Activated T-cell treated with anti-CD3 and anti-CD28 coated beads, Interleukin-2, amount 50 U/mL, for 24 hours (primary cell): ENCODE results near the gene ABCF3.

Experiments used
- DNase-seq: peaks from one replicate; pipeline ENCODE4 v3.0.0-alpha.2; 2020
- H3K27ac Mint-ChIP-seq: 2 replicates; pipeline ENCODE4 v1.8.0; 2020; ENCODE audit warnings: mild to moderate bottlenecking, mixed read lengths
- H3K27me3 Mint-ChIP-seq: 2 replicates; pipeline ENCODE4 v1.8.0; 2020; ENCODE audit warnings: mixed read lengths
- H3K36me3 Mint-ChIP-seq: 2 replicates; pipeline ENCODE4 v1.8.0; 2020; ENCODE audit warnings: low read depth, mixed read lengths
- H3K4me1 Mint-ChIP-seq: 2 replicates; pipeline ENCODE4 v1.8.0; 2020; ENCODE audit warnings: low read depth, mixed read lengths
- H3K4me3 Mint-ChIP-seq: 2 replicates; pipeline ENCODE4 v1.8.0; 2020; ENCODE audit warnings: mild to moderate bottlenecking, moderate library complexity, mixed read lengths
- H3K9me3 Mint-ChIP-seq: 2 replicates; pipeline ENCODE4 v1.8.0; 2020; ENCODE audit warnings: mixed read lengths

ABCF3 gene

DNA sequence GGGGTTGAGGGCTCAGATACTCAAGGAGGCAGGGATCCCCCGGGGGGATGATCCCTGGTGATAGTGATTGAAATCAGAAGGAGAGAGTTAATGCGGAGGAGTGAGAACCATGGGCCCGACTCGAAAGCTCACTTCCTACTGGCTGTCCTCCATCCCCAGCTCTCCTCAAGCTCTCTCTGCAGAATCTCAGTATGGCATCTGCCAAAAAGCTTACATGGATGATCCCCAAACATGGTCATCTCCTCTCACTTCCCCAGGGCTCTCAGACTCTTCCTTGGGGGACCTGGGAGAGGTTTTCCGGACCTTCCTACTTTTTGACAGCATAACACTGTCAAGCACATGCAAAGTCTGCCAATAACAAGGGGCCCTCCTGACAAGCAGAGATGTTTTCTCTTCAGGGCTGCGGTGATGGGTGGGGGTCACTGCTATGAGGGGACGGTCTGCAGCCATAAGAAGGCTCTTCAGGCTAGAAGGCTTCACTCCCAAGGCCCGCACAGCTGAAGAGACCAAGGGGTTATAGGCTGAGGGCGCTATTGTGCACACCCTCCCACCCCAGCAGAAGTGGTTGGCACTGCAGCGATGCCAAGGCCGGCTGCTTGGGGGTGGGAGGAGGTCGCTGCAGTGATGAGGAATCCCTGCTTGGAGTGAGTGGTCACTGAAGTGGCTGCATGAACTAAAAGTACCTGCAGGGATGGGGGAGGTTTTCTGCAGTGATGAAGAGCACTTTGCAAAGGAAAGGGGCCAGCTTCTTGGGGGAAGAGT, 42.6 kb downstream of the ABCF3 start:
- Mint-ChIP-seq H3K36me3 (no peaks in the 10 kb centered on the region), H3K4me3 (peak overlapping the region; percentile 38), H3K9me3 (no peaks in the 10 kb centered on the region), H3K27me3 (peaks cover 67% of the 10 kb centered on the region), H3K27ac (no peak overlapping the region), H3K4me1 (peaks cover 7% of the 10 kb centered on the region)
- no peak for DNase-seq

- Mint-ChIP-seq H3K27me3 (peaks cover 71% of the 10 kb centered on the region), H3K9me3 (no peaks in the 10 kb centered on the region), H3K4me1 (peaks cover 7% of the 10 kb centered on the region), H3K36me3 (no peaks in the 10 kb centered on the region), H3K27ac (no peak within 1 kb of the TSS), H3K4me3 (peak within 1 kb of the TSS; percentile 61)
- peak; percentile 83 for DNase-seq
These were observed 43.5 kb downstream of the ABCF3 start, which contains the start of gene VWA5B2 for GRCh38 chr3:184229394-184230080. TSS of gene VWA5B2 (plus strand) at chr3:184229585. CDS start at chr3:184230529, 944 bp downstream.

- no peak for DNase-seq
- peaks cover 69% of the 10 kb centered on the region for H3K27me3 Mint-ChIP-seq
- no peaks in the 10 kb centered on the region for H3K36me3 Mint-ChIP-seq
- H3K27ac Mint-ChIP-seq: no peak overlapping the region
- peak overlapping the region; percentile 61 for H3K4me3 Mint-ChIP-seq
- peaks cover 7% of the 10 kb centered on the region for H3K4me1 Mint-ChIP-seq
- no peaks in the 10 kb centered on the region for H3K9me3 Mint-ChIP-seq
These were observed 44.1 kb downstream of the ABCF3 start for GRCh38 chr3:184230081-184230602.

- Mint-ChIP-seq H3K27ac (no peak overlapping the region), H3K4me1 (peaks cover 7% of the 10 kb centered on the region), H3K36me3 (no peaks in the 10 kb centered on the region), H3K4me3 (peak overlapping the region; percentile 67), H3K9me3 (no peaks in the 10 kb centered on the region), H3K27me3 (peaks cover 65% of the 10 kb centered on the region)
- no peak for DNase-seq
These were observed 44.9 kb downstream of the ABCF3 start for GRCh38 chr3:184230603-184231528.

- no peaks in the 10 kb centered on the region for H3K36me3 Mint-ChIP-seq
- no peaks in the 10 kb centered on the region for H3K9me3 Mint-ChIP-seq
- H3K4me1 Mint-ChIP-seq: peaks cover 7% of the 10 kb centered on the region
- H3K27ac Mint-ChIP-seq: no peak overlapping the region
- H3K27me3 Mint-ChIP-seq: peaks cover 59% of the 10 kb centered on the region
- H3K4me3 Mint-ChIP-seq: peak overlapping the region; percentile 67
- no peak for DNase-seq
These were observed 45.7 kb downstream of the ABCF3 start for GRCh38 chr3:184231671-184232070.

DNA sequence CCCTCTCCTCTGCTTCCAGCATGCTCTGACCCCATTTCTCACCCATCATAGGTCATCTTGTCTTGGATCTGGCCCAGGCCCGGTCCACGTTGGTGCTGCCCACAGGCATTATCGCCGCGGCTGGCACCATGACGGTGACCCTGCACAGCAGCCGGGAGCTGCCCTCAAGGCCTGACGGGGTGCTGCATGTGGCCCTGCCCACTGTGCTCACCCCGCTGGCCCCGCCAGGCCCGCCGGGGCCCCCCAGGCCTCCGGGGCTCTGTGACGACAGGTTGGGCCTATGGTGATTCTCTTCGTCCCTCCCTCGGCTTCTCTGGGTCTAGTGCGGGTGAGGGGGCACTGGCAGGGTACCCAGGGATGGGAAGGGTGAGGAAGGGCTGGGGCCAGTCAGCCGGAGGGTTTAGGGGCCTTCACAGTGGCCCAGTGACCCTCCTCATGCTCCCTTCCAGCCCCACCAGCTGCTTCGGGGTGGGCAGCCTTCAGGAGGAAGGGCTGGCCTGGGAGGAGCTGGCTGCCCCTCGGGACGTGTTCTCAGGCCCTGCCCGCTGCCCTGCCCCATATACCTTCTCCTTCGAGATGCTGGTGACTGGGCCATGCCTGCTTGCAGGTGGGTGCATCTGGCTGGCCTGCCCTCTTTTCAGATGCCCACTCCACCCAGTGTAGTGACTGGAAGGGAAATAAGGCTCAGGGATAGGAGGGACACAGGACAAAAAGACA, 47.3 kb downstream of the ABCF3 start:
- no peaks in the 10 kb centered on the region for H3K36me3 Mint-ChIP-seq
- no peak overlapping the region for H3K27ac Mint-ChIP-seq
- no peaks in the 10 kb centered on the region for H3K9me3 Mint-ChIP-seq
- H3K4me1 Mint-ChIP-seq: peaks cover 7% of the 10 kb centered on the region
- H3K4me3 Mint-ChIP-seq: no peak overlapping the region
- no peak for DNase-seq
- H3K27me3 Mint-ChIP-seq: peaks cover 45% of the 10 kb centered on the region

- no peak for DNase-seq
- H3K4me1 Mint-ChIP-seq: peaks cover 5% of the 10 kb centered on the region
- no peak overlapping the region for H3K27ac Mint-ChIP-seq
- H3K36me3 Mint-ChIP-seq: no peaks in the 10 kb centered on the region
- peaks cover 36% of the 10 kb centered on the region for H3K27me3 Mint-ChIP-seq
- no peaks in the 10 kb centered on the region for H3K9me3 Mint-ChIP-seq
- H3K4me3 Mint-ChIP-seq: no peak overlapping the region
These were observed 48.2 kb downstream of the ABCF3 start for GRCh38 chr3:184234224-184234623.

DNA sequence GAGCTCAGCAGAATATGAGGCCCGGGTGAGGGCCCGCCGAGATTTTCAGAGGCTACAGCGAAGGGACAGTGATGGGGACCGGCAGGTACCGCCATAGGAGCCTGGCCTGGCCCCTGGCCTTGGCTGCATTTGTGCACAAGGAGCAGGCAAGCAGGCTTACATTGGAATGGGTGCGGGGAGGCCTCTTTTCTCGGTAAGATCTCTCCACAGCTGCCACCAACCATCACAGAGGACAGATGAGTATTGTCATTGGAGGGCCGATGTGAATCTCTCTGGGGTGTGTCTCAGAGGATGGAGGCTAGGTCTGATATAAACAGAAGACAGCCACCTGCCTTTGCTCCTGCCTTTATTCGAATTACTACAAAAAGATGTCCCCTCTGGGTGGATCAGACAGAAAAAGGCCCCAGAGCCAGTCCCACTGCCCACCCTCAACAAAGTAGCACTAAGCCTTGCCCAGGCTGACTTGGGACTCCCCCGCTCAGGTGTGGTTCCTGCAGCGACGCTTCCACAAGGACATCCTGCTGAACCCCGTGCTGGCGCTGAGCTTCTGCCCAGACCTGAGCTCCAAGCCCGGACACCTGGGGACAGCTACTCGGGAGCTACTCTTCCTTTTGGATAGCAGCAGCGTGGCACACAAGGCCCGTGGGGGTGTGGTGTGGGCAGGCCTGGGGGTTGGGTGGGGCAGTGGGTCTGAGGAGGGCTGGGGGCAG, 48.8 kb downstream of the ABCF3 start:
- no peaks in the 10 kb centered on the region for H3K36me3 Mint-ChIP-seq
- DNase-seq: no peak
- no peak overlapping the region for H3K27ac Mint-ChIP-seq
- peaks cover 34% of the 10 kb centered on the region for H3K27me3 Mint-ChIP-seq
- H3K9me3 Mint-ChIP-seq: no peaks in the 10 kb centered on the region
- peaks cover 5% of the 10 kb centered on the region for H3K4me1 Mint-ChIP-seq
- no peak overlapping the region for H3K4me3 Mint-ChIP-seq

DNA sequence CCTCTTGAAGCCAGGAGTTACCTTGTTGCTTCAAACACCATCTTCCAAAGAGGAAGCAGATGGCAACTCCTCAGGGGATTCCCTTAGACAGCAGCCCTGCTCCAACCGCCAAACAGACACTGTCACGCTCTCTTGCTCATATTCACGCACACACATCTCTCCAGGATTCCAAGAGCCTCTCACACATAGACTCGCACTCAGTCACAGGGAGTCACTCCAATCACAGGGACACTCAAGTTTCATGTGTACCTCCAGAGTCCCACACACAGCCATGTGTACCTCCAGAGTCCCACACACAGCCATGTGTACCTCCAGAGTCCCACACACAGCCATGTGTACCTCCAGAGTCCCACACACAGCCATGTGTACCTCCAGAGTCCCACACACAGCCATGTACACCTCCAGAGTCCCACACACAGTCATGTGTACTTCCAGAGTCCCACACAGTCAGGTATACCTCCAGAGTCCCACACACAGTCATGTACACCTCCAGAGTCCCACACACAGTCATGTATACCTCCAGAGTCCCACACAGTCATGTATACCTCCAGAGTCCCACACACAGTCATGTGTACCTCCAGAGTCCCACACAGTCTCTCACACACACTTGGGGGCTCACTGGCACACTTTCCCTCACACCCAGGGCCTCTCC, 49.5 kb downstream of the ABCF3 start:
- no peak overlapping the region for H3K27ac Mint-ChIP-seq

DNA sequence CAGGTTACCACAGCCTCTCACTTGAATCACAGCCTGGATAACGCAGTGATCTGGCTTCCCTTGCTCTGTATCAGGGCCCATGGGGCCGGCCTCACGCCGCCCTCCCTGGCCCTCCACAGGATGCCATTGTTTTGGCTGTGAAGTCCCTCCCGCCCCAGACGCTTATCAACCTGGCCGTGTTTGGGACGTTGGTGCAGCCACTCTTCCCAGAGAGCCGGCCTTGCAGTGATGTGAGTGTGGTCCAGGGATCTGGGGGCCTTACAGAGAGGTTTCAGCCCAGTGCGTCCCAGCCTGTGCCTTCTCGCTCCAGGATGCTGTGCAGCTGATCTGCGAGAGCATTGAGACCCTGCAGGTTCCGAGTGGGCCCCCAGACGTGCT, 50.0 kb downstream of the ABCF3 start:
- Mint-ChIP-seq H3K27me3 (peaks cover 31% of the 10 kb centered on the region), H3K9me3 (no peaks in the 10 kb centered on the region), H3K4me3 (no peak overlapping the region), H3K4me1 (peaks cover 3% of the 10 kb centered on the region), H3K27ac (no peak overlapping the region), H3K36me3 (no peaks in the 10 kb centered on the region)
- DNase-seq: no peak

More for the DNA sequence above, 49.5 kb downstream of the ABCF3 start:
- no peaks in the 10 kb centered on the region for H3K36me3 Mint-ChIP-seq
- H3K27me3 Mint-ChIP-seq: peaks cover 34% of the 10 kb centered on the region
- H3K4me1 Mint-ChIP-seq: peaks cover 5% of the 10 kb centered on the region
- no peaks in the 10 kb centered on the region for H3K9me3 Mint-ChIP-seq
- H3K4me3 Mint-ChIP-seq: no peak overlapping the region
- DNase-seq: no peak

- H3K27ac Mint-ChIP-seq: no peak overlapping the region
- H3K9me3 Mint-ChIP-seq: no peaks in the 10 kb centered on the region
- no peaks in the 10 kb centered on the region for H3K36me3 Mint-ChIP-seq
- H3K4me1 Mint-ChIP-seq: no peaks in the 10 kb centered on the region
- H3K4me3 Mint-ChIP-seq: no peak overlapping the region
- DNase-seq: no peak
- H3K27me3 Mint-ChIP-seq: peaks cover 25% of the 10 kb centered on the region
These were observed 50.6 kb downstream of the ABCF3 start for GRCh38 chr3:184236636-184237035.

DNA sequence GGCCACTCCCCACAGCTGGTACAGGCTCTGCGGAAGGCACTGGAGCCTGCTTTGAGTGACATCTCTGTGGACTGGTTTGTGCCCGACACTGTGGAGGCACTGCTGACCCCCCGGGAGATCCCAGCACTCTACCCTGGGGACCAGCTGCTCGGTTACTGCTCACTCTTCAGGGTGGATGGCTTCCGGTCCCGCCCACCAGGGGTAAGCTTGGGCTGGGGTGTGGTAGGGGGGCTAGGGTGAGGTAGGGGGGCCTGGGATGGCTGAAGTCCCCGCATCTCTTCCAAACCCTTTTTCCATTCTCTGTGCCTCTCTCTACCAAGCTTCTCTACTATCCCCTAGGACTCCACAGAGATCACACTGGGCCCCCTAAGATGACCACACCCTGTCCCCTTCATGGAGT, 51.2 kb downstream of the ABCF3 start:
- no peaks in the 10 kb centered on the region for H3K9me3 Mint-ChIP-seq
- H3K4me3 Mint-ChIP-seq: no peak overlapping the region
- H3K27me3 Mint-ChIP-seq: peaks cover 19% of the 10 kb centered on the region
- no peaks in the 10 kb centered on the region for H3K4me1 Mint-ChIP-seq
- DNase-seq: no peak
- H3K27ac Mint-ChIP-seq: no peak overlapping the region
- H3K36me3 Mint-ChIP-seq: peaks cover 4% of the 10 kb centered on the region

DNA sequence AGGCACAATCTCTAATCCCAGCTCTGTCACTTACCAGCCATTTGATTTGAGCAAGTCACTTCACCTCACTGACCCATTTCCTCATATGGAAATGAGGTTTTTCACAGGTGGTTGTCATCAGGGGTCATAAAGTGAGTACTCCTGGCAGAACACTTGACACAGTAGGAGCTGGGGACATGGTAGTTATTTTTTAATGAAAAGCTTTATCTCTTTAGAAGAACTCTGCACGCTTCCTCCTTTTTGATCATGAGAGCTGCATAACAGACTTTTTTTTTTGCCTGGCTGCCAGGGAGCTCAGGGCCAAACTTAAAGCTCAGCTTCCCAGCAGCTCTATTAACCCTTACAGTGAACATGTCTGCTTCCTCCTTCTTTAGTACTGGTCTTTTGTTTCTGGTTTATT, 51.8 kb downstream of the ABCF3 start:
- Mint-ChIP-seq H3K27ac (no peak overlapping the region), H3K27me3 (peaks cover 13% of the 10 kb centered on the region), H3K9me3 (no peaks in the 10 kb centered on the region), H3K4me3 (no peak overlapping the region), H3K36me3 (peaks cover 10% of the 10 kb centered on the region), H3K4me1 (no peaks in the 10 kb centered on the region)
- no peak for DNase-seq
